PFSK-1 (cell line): Measurements from ENCODE around the gene STUM.

Experiments used
- FOXP2 ChIP-seq: optimal IDR thresholded peaks from 2 replicates; pipeline ENCODE3; 2011; ENCODE audit warnings: borderline replicate concordance, control low read depth, inconsistent platforms; ENCODE audit not compliant: insufficient read depth; ENCODE audit errors: extremely low read length, extremely low read depth
- POLR2AphosphoS5 ChIP-seq: IDR thresholded peaks from 2 replicates; pipeline ENCODE4 v1.6.1; 2012; ENCODE audit warnings: low read depth, mild to moderate bottlenecking, control low read depth, low read length, moderate library complexity
- TAF1 ChIP-seq: IDR thresholded peaks from 2 replicates; pipeline ENCODE4 v1.6.1; 2012; ENCODE audit warnings: low read length, control low read depth, borderline replicate concordance; ENCODE audit not compliant: insufficient read depth
- TF ChIP-seq, protein P1 (sequence below), 2 experiments: IDR thresholded peaks; 2 replicates each; pipeline versions ENCODE4 v1.6.1 to v1.8.0; 2011 to 2012; ENCODE audit warnings: low read depth in 2 of 2, low read length in 2 of 2, control low read depth in 1 of 2, inconsistent platforms in 1 of 2, mild to moderate bottlenecking in 1 of 2, moderate library complexity in 1 of 2; ENCODE audit not compliant: insufficient read depth in 1 of 2

DNA sequence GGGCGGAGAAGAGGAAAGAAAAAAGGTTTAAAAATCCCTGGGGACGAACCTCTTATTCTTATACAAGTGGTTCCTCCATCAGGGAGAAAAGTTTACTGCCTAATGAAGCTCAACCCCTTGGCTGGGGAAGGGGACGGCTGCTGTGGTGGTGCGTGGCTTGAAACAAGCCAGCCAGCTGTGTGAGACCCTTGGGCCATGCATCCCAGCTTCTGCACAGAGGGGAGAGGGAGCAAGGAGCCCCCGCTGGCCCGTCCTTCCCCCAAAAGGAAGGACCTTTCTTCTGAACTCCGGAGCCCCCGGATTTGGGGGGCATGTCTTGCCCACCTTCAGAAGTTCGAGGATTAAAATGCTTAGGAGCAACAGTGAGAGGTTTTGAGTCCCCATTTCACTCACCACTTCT, 67.3 kb downstream of the STUM start:
- TF ChIP-seq FOXP2 (no peak), TAF1 (no peak), POLR2AphosphoS5 (no peak)
- TF ChIP-seq, protein P1, sequence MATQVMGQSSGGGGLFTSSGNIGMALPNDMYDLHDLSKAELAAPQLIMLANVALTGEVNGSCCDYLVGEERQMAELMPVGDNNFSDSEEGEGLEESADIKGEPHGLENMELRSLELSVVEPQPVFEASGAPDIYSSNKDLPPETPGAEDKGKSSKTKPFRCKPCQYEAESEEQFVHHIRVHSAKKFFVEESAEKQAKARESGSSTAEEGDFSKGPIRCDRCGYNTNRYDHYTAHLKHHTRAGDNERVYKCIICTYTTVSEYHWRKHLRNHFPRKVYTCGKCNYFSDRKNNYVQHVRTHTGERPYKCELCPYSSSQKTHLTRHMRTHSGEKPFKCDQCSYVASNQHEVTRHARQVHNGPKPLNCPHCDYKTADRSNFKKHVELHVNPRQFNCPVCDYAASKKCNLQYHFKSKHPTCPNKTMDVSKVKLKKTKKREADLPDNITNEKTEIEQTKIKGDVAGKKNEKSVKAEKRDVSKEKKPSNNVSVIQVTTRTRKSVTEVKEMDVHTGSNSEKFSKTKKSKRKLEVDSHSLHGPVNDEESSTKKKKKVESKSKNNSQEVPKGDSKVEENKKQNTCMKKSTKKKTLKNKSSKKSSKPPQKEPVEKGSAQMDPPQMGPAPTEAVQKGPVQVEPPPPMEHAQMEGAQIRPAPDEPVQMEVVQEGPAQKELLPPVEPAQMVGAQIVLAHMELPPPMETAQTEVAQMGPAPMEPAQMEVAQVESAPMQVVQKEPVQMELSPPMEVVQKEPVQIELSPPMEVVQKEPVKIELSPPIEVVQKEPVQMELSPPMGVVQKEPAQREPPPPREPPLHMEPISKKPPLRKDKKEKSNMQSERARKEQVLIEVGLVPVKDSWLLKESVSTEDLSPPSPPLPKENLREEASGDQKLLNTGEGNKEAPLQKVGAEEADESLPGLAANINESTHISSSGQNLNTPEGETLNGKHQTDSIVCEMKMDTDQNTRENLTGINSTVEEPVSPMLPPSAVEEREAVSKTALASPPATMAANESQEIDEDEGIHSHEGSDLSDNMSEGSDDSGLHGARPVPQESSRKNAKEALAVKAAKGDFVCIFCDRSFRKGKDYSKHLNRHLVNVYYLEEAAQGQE (IDR thresholded peaks at IDR 0.05; ENCODE audit: insufficient read depth in 1 of 2, low read depth in 2 of 2, low read length in 2 of 2): no peak
